PFSK-1 (cell line): Measurements from ENCODE around the gene GGTA1.

Experiments
- FOXP2 ChIP-seq: optimal IDR thresholded peaks from 2 replicates; pipeline ENCODE3; 2011; ENCODE audit warnings: borderline replicate concordance, control low read depth, inconsistent platforms; ENCODE audit not compliant: insufficient read depth; ENCODE audit errors: extremely low read length, extremely low read depth
- POLR2AphosphoS5 ChIP-seq: IDR thresholded peaks from 2 replicates; pipeline ENCODE4 v1.6.1; 2012; ENCODE audit warnings: low read depth, mild to moderate bottlenecking, control low read depth, low read length, moderate library complexity
- SIN3A ChIP-seq: IDR thresholded peaks from 2 replicates; pipeline ENCODE4 v1.6.1; 2012; ENCODE audit warnings: mild to moderate bottlenecking, low read length, moderate library complexity, borderline replicate concordance; ENCODE audit not compliant: insufficient read depth
- TAF1 ChIP-seq: IDR thresholded peaks from 2 replicates; pipeline ENCODE4 v1.6.1; 2012; ENCODE audit warnings: low read length, control low read depth, borderline replicate concordance; ENCODE audit not compliant: insufficient read depth
- TF ChIP-seq, protein P1 (sequence below), 2 experiments: IDR thresholded peaks; 2 replicates each; pipeline versions ENCODE4 v1.6.1 to v1.8.0; 2011 to 2012; ENCODE audit warnings: low read depth in 2 of 2, low read length in 2 of 2, control low read depth in 1 of 2, inconsistent platforms in 1 of 2, mild to moderate bottlenecking in 1 of 2, moderate library complexity in 1 of 2; ENCODE audit not compliant: insufficient read depth in 1 of 2

Gene GGTA1

GRCh38 chr9:121455527-121456239 is 44.0 kb downstream of the GGTA1 start:
- TF ChIP-seq POLR2AphosphoS5 (no peak), FOXP2 (no peak), SIN3A (no peak), TAF1 (no peak)
- TF ChIP-seq, protein P1, sequence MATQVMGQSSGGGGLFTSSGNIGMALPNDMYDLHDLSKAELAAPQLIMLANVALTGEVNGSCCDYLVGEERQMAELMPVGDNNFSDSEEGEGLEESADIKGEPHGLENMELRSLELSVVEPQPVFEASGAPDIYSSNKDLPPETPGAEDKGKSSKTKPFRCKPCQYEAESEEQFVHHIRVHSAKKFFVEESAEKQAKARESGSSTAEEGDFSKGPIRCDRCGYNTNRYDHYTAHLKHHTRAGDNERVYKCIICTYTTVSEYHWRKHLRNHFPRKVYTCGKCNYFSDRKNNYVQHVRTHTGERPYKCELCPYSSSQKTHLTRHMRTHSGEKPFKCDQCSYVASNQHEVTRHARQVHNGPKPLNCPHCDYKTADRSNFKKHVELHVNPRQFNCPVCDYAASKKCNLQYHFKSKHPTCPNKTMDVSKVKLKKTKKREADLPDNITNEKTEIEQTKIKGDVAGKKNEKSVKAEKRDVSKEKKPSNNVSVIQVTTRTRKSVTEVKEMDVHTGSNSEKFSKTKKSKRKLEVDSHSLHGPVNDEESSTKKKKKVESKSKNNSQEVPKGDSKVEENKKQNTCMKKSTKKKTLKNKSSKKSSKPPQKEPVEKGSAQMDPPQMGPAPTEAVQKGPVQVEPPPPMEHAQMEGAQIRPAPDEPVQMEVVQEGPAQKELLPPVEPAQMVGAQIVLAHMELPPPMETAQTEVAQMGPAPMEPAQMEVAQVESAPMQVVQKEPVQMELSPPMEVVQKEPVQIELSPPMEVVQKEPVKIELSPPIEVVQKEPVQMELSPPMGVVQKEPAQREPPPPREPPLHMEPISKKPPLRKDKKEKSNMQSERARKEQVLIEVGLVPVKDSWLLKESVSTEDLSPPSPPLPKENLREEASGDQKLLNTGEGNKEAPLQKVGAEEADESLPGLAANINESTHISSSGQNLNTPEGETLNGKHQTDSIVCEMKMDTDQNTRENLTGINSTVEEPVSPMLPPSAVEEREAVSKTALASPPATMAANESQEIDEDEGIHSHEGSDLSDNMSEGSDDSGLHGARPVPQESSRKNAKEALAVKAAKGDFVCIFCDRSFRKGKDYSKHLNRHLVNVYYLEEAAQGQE (IDR thresholded peaks at IDR 0.05; ENCODE audit: insufficient read depth in 1 of 2, low read depth in 2 of 2, low read length in 2 of 2) = no peak

DNA sequence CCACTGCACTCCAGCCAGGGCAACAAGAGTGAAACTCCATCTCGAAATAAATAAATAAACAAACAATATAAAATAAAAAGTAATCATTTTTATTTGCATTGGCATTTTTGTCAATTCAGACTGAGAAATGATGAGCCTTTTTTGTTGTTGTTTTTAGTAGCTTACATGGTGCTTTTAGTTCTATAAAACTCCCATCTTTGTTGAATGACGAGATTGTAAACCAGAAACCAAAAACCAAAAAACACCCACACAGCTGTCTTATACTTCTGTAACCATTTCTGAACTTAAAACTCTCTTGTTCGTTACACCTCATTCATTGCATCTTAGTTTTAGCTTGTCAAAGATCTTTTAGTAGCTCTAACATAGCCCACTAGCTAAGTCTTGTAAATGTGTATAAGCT is 44.7 kb downstream of the GGTA1 start:
- TF ChIP-seq, protein P1 (IDR thresholded peaks at IDR 0.05; ENCODE audit: insufficient read depth in 1 of 2, low read depth in 2 of 2, low read length in 2 of 2) = no peak
- no peak for TF ChIP-seq FOXP2
- no peak for TF ChIP-seq TAF1
- TF ChIP-seq SIN3A = no peak
- TF ChIP-seq POLR2AphosphoS5 = no peak

GRCh38 chr9:121453232-121453892 is 46.3 kb downstream of the GGTA1 start:
- TF ChIP-seq TAF1 (no peak), SIN3A (no peak), POLR2AphosphoS5 (no peak), FOXP2 (no peak)
- TF ChIP-seq, protein P1 (IDR thresholded peaks at IDR 0.05; ENCODE audit: insufficient read depth in 1 of 2, low read depth in 2 of 2, low read length in 2 of 2) = no peak

GRCh38 chr9:121452085-121452484 is 47.6 kb downstream of the GGTA1 start:
- TF ChIP-seq, protein P1 (IDR thresholded peaks at IDR 0.05; ENCODE audit: insufficient read depth in 1 of 2, low read depth in 2 of 2, low read length in 2 of 2) = no peak
- TF ChIP-seq FOXP2 = no peak
- no peak for TF ChIP-seq TAF1
- no peak for TF ChIP-seq SIN3A
- TF ChIP-seq POLR2AphosphoS5 = no peak
